ENCODE data around the gene SLC39A3.
"Not testable (repeated sequence)": the region's sequence is repeated elsewhere in the genome, so short reads cannot be mapped to it uniquely, and the experiment has no call there.

The SLC39A3 gene

GRCh38 chr19:2721570-2722540, 18.0 kb downstream of the SLC39A3 start:
- no peak for DNase-seq

DNA sequence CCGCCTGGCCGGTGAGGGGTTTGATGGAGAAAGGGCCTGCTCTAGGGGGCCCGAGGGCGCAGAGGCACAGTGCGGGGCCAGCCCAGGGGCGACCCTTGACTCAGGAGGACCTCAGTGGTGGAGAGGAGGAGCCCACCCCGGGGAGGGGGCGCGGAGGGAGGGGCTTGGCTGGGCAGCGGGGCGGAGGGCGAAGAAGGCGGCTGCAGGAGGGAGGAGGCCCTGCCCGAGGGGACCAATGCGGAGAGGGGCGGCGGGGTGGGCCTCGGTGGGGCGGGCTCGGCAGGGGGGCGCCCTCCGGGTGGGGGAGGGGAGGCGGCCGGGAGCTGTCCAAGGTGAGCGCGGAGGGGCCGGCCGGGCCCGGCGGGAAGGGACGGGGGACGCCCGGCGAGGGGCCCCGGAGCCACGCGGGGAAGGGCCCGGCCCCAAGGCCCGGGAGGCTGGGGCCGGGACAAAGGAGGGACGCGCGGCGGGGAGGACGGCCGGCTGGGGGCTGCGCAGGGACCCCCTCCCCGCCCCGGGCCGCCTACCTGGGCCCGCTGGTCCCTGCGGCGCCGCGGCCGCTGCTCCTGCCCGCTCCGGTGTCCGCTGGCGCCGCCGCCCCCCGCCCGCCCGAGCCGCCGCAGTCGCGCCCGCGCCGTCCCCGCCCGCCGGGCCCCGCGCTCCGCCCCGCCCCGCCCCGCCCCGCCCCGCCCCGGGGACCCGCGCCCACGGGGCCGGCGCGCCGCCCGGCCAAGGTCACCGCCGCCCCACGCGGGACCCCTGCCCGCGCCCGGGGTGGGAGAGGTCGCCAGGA, 18.8 kb downstream of the SLC39A3 start, which contains the start of gene DIRAS1:
TSS of gene DIRAS1 (minus strand) at position 596 of the 793 bp plus-strand sequence. CDS start 3,566 bp downstream, outside the sequence.
- no peak for DNase-seq

GRCh38 chr19:2719920-2720776, 19.7 kb downstream of the SLC39A3 start:
- DNase-seq: no peak

DNA sequence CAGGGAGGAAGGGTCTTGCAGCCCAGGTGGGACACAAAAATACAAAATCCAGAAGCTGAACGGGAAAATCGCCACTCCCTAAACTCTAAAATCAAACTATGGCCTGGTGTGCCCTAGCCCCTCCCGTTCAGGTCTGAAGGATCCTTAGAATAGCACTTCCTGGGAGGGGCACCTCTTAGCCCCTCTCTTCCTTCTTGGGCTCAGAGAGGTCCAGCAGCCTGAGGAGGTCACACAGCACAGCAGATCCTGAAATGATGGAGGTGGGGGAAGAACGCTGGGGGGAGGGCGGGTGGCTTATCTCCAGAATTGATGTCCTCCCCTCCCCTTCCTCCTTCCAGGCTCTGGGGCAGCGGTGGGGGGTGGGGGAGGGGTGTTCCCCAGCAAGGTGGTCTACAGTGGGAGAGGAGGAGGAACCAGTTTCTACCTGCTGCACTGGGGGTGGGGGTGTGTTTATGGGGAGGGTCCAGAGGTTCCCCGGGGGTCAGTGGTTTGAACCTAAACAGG, 20.5 kb downstream of the SLC39A3 start:
- DNase-seq: no peak

DNA sequence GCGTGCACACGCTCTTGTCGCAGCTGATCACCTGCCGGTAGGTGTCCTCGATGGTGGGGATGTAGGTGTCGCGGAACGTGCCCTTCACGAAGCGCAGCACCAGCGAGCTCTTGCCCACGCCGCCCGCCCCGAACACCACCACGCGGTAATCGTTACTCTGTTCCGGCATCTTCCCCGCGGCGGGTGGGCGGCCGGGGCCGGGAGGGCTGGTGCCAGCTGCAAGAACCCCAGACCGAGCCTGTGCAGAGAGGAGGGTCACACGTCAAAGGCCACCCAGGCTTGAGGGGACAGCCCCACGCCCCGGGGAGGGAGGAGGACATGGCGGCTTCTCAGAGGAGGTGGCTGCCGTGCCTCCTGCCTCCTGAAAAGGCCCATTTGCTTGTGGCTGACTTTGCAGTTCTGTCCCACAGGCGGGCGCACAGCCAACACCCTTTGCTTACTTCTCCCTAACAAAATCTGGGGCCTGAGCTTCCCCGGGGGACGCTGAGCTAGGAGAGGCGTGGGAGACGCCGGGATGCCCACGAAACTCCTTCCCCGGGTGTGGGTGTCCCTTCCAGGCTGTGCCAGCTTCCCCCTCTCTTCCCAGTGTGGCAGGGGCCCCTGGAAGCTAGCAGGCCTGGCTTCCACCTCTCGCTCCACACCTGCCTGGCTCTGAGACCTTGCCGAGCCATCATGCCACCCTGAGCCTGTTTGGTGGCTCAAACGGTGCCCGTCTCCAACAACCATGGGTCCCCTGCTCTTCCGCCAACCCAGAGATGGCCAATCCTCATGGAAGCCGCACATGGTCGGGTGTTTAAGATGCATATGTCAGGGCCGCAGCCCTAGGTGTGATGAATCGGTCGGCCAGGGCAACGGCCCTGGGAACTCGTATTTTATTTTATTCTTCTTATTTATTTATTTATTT, 21.9 kb downstream of the SLC39A3 start:
- no peak for DNase-seq

DNA sequence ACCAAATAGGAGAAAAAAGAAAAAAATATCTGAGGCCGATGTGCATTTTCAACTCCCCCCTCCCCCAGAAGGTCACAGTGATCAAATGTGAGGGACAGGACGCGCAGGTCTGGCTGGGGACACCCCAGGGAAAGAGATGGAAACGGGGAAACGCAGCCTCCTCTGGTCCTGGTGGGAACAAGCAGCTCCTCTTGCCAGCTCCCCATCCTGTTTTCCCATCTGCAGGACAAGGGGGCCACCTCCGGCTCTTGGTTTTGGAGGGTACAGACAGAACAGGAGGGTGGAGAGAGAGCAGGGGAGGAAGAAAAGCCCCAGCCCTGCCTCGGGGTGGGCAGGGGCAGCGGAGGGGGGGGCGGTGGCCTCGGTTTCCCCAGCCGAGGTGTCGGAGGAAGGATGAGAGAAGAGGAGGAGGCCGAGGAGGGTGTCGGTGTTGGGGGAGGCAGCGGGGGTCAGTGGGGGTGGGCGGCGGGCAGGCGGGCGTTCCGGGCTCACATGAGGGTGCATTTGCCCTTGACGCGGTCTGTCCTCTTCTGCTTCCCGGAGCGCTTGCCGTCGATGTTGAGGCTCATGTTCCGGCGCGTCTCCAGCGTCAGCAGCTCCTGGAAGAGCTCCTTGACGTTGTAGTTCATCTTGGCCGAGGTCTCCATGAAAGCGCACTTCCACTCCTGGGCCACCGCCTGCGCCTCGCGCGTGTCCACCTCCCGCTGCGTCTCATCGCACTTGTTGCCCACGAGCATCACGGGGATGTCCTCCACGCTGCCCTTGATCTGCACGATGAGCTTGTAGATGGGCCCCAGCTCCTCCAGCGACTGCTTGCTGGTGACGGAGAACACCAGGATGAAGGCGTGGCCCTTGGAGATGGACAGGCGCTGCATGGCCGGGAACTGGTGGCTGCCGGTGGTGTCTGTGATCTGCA, 22.8 kb downstream of the SLC39A3 start:
- no peak for DNase-seq

DNA sequence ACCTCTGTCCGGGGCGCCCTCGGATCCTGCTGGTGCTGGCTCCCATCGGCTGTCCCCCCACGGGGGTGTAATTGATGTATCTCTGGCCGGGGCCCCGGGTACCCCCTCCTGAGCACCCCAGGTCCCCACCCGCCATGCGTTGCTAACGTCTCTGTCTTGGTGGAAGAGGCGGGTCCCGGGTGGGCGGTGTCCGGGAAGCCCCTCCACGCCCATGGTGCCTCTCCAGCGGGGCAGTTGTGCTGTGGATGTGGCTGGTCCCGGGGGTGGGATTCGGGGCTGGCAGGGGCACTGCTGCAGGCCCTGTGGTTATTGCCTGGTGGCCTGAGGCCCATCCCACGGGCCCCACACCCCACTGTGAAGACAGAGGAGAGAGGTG, 23.6 kb downstream of the SLC39A3 start:
- no peak for DNase-seq

- DNase-seq: no peak
These were observed 24.1 kb downstream of the SLC39A3 start for GRCh38 chr19:2715470-2716274.

DNA sequence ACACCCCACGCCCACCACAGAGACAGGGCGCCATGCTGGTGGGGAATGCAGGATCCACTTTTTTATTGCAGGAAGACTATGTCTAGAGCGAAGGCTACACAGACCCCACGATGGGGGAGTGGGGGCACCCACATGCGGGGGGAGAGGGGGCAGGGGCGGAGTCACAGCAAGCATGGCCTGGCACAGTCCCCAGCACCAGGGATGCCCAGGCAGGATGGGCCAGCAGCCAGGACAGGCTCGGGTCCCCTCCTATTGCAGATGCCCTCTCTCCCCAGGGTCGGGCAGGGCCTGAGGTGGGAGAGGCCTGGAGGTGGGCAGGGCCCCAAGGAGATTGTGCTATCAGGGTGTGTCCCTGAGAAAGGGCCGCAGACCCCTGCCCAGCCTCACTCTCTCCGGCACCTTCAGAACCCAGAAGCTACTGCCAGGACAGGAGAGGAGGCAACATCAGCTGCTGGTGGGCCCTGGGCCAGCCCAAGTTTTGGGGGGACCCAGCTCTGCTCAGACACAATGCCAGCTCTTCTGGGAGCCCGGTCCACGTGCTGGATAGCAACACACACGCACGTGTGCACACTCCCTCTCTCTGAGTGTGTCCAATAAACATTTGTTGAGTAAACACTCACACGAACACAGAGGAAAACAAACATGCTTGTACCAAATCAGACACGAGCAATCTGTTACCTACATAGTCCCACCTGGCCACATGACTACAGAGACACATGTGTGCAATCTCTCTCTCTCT, 25.1 kb downstream of the SLC39A3 start:
- DNase-seq: no peak

DNA sequence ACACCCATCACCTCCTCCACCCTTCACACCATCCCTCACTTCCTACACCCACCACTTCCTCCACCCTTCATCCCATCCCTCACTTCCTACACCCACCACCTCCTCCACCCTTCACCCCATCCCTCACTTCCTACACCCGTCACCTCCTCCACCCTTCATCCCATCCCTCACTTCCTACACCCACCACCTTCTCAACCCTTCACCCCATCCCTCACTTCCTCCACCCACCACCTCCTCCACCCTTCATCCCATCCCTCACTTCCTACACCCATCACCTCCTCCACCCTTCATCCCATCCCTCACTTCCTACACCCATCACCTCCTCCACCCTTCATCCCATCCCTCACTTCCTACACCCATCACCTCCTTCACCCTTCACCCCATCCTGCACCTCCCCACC, 25.7 kb downstream of the SLC39A3 start:
- not testable (repeated sequence) for DNase-seq

GRCh38 chr19:2713170-2713569, 26.6 kb downstream of the SLC39A3 start:
- not testable (repeated sequence) for DNase-seq

DNA sequence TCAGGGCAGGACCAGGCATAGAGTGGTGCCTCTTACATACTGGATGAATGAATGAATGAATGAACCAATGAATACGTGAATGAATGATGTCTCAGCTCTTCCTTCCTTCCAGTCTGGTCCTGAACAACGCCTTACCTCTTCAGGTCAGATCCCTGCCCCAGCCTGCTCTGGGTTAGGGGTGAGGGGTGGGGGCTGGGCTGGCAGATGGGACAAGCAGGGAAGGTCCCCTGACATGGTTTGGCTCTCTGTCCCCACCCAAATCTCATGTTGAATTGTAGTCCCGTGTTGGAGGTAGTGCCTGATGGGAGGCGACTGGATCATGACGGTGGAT, 28.0 kb downstream of the SLC39A3 start:
- DNase-seq: no peak

DNA sequence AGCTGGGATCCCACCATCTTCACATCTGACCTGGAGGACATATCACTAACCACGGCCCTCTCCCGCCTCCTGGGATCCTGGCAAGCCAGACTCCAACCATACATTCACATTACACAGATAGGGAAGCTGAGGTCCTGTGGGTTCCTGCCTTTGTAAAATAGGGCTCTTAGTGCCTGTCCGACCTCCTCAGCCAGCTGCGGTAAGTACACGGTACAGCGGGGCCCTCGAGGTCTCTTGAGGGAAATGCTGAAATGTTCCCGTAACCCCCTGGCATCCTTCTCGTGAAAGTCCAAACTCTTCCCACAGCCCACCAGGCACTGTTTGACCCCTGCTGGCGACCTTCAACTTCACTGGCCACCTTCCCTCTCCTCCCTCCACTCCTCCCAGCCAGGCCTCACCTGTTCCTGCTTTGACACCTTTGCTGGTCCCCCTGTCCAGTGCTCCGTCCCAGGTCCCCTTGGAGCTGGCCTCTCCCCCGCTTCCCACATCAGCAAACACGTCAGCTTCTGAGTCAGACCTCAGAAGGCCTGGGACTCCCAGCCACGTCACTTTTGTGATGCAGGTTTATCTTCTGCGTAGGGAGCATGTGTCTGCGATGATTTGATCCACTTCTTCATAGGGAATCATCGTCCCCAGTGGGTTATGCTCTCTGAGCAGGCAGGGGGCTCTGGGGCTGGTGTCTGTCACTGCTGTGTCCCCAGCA, 28.5 kb downstream of the SLC39A3 start:
- DNase-seq: no peak

GRCh38 chr19:2706251-2706650, 33.6 kb downstream of the SLC39A3 start:
- DNase-seq: no peak

DNA sequence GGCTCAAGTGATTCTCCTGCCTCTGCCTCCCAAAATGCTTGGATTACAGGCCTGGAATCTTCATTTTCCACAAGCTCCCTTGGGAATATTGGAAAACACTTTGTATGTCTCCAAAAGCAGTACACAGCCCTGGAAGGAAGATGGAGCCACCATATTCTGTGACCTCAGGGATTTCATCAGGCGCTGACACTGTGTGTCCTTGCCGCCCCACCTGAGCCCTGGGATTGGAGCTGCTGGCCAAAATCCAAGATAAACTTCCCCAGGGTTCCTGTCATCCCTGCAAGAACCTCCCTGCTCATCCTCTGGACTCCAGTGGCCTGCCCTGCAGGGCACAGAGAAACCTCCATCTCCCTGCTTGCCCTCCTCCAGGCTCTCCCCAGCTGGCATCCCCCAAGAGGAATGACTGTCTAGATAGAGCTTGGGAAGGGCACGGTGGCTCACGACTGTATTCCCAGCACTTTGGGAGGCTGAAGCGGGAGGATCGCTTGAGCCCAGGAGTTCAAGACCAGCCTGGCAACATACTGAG, 36.1 kb downstream of the SLC39A3 start:
- no peak for DNase-seq

DNA sequence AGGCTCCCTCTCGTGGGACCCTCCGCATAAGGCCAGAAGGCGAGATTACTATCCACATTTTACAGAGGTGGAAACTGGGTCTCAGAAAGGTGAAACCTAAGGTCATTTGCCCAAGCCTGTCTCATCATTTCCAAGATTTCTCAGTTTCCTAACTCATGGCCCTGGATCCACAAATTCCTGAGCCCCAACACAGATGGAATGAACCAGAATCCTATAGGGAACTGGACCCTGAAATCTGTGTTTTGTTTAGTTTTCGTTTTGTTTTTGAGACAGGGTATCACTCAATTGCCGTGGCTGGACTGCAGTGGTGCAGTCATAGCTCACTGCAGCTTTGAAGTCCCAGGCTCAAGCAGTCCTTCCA, 36.8 kb downstream of the SLC39A3 start:
- DNase-seq: no peak

GRCh38 chr19:2702170-2703076, 37.4 kb downstream of the SLC39A3 start, which contains the start of gene GNG7:
Gene GNG7 (minus strand): TSS chr19:2702694. CDS start chr19:2520688, 182,006 bp downstream.
- no peak for DNase-seq

Measured in NCI-H187 treated with DMSO at 0.1 percent for 48 hours (cell line).